DOHH2 (cell line): ENCODE data around the gene C9orf78.
A peak's percentile ranks its signal among the peaks of the same experiment; 100 is the strongest.

Experiments
- H3F3A ChIP-seq: fragments of 200-600 bp; sonication (generic), shearing (Covaris generic); 2 replicates; pipeline ENCODE4 v1.6.0; 2016; ENCODE audit warnings: antibody characterized with exemption, mild to moderate bottlenecking; ENCODE audit not compliant: control insufficient read depth, insufficient read depth
- H3K27ac ChIP-seq: fragments of 200-600 bp; sonication (generic); 2 replicates; pipeline ENCODE4 v1.5.1; 2014; ENCODE audit warnings: low read depth, mild to moderate bottlenecking, low read length, moderate library complexity
- H3K27me3 ChIP-seq: fragments of 200-600 bp; sonication (generic); 2 replicates; pipeline ENCODE4 v1.6.1; 2014; ENCODE audit warnings: mild to moderate bottlenecking, low read length, mixed read lengths; ENCODE audit not compliant: control insufficient read depth
- H3K36me3 ChIP-seq: fragments of 200-600 bp; sonication (generic); 2 replicates; pipeline ENCODE4 v1.6.1; 2014; ENCODE audit warnings: mild to moderate bottlenecking, low read length, moderate library complexity, mixed read lengths; ENCODE audit not compliant: control insufficient read depth
- H3K4me1 ChIP-seq: fragments of 200-600 bp; sonication (generic); 2 replicates; pipeline ENCODE4 v1.6.1; 2014; ENCODE audit warnings: mild to moderate bottlenecking, low read length, mixed read lengths; ENCODE audit not compliant: control insufficient read depth
- H3K4me2 ChIP-seq: fragments of 200-600 bp; sonication (generic); 2 replicates; pipeline ENCODE4 v1.6.0; 2014; ENCODE audit warnings: mild to moderate bottlenecking, low read length, moderate library complexity
- H3K4me3 ChIP-seq: fragments of 200-600 bp; sonication (generic); 2 replicates; pipeline ENCODE4 v1.5.1; 2014; ENCODE audit warnings: mild to moderate bottlenecking, low read length, mixed read lengths
- H3K79me2 ChIP-seq: fragments of 200-600 bp; sonication (generic); 2 replicates; pipeline ENCODE4 v1.6.1; 2014; ENCODE audit warnings: mild to moderate bottlenecking, low read length, mixed read lengths; ENCODE audit not compliant: control insufficient read depth
- H3K9me2 ChIP-seq: fragments of 200-600 bp; sonication (generic); replicated peaks from 2 replicates; pipeline ENCODE4 v1.6.1; 2014; ENCODE audit warnings: mild to moderate bottlenecking, low read length, mixed read lengths; ENCODE audit not compliant: control insufficient read depth
- H3K9me3 ChIP-seq: fragments of 200-600 bp; sonication (generic); 2 replicates; pipeline ENCODE4 v1.6.1; 2014; ENCODE audit warnings: antibody characterized with exemption, low read length, mixed read lengths; ENCODE audit not compliant: control insufficient read depth, insufficient read depth
- H4K20me1 ChIP-seq: fragments of 200-600 bp; sonication (generic); 2 replicates; pipeline ENCODE4 v1.6.0; 2014; ENCODE audit warnings: low read depth, mild to moderate bottlenecking, antibody characterized with exemption, low read length, moderate library complexity; ENCODE audit not compliant: control insufficient read depth, insufficient read depth
- EZH2phosphoT487 ChIP-seq: fragments of 200-600 bp; sonication (generic); IDR thresholded peaks from 2 replicates; pipeline ENCODE4 v1.6.1; 2017; ENCODE audit warnings: borderline replicate concordance, mild to moderate bottlenecking, antibody characterized with exemption, low read length, moderate library complexity, mixed read lengths
- TF ChIP-seq, protein P1 (sequence below): fragments of 200-600 bp; sonication (generic); IDR thresholded peaks from one replicate; pipeline ENCODE4 v1.5.1; 2014; ENCODE audit warnings: antibody characterized with exemption, mild to moderate bottlenecking, low read depth, low read length; ENCODE audit not compliant: poor library complexity, severe bottlenecking

C9orf78 gene

DNA sequence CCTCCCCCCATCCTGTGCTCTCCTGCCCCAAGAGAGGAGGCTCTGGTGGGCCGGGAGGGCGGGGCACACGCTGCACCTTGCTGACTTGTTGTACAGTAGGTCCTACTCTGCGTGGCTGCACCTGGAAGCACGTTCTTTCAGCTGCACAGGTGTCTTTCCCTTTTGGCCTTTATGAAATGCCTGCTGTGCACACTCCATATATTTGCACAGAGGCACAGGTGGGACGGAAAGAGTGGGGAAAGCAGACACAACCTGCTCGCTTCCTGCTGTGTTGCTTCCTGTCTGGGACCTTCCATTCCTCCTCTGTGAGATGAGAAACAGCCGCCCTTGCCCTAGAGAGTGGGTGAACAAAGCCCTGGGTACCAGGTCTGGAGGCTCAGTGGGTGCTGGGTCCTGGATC is 5.0 kb upstream of the C9orf78 start:
- H4K20me1 ChIP-seq = no peaks in the 10 kb centered on the region
- no peaks in the 10 kb centered on the region for H3K9me2 ChIP-seq
- peaks cover 4% of the 10 kb centered on the region; the same call in 1 of the 2 replicates for H3K36me3 ChIP-seq
- no peaks in the 10 kb centered on the region for H3K27me3 ChIP-seq
- H3F3A ChIP-seq = peaks cover 3% of the 10 kb centered on the region; the same call in 1 of the 2 replicates
- H3K79me2 ChIP-seq = peaks cover 23% of the 10 kb centered on the region
- peaks cover 29% of the 10 kb centered on the region for H3K4me1 ChIP-seq
- peak overlapping the region; percentile 28 for H3K4me2 ChIP-seq
- no peak overlapping the region for H3K4me3 ChIP-seq
- no peaks in the 10 kb centered on the region for H3K9me3 ChIP-seq
- no peak for TF ChIP-seq EZH2phosphoT487
- TF ChIP-seq, protein P1, sequence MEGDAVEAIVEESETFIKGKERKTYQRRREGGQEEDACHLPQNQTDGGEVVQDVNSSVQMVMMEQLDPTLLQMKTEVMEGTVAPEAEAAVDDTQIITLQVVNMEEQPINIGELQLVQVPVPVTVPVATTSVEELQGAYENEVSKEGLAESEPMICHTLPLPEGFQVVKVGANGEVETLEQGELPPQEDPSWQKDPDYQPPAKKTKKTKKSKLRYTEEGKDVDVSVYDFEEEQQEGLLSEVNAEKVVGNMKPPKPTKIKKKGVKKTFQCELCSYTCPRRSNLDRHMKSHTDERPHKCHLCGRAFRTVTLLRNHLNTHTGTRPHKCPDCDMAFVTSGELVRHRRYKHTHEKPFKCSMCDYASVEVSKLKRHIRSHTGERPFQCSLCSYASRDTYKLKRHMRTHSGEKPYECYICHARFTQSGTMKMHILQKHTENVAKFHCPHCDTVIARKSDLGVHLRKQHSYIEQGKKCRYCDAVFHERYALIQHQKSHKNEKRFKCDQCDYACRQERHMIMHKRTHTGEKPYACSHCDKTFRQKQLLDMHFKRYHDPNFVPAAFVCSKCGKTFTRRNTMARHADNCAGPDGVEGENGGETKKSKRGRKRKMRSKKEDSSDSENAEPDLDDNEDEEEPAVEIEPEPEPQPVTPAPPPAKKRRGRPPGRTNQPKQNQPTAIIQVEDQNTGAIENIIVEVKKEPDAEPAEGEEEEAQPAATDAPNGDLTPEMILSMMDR = no peak
- H3K27ac ChIP-seq = no peak overlapping the region

DNA sequence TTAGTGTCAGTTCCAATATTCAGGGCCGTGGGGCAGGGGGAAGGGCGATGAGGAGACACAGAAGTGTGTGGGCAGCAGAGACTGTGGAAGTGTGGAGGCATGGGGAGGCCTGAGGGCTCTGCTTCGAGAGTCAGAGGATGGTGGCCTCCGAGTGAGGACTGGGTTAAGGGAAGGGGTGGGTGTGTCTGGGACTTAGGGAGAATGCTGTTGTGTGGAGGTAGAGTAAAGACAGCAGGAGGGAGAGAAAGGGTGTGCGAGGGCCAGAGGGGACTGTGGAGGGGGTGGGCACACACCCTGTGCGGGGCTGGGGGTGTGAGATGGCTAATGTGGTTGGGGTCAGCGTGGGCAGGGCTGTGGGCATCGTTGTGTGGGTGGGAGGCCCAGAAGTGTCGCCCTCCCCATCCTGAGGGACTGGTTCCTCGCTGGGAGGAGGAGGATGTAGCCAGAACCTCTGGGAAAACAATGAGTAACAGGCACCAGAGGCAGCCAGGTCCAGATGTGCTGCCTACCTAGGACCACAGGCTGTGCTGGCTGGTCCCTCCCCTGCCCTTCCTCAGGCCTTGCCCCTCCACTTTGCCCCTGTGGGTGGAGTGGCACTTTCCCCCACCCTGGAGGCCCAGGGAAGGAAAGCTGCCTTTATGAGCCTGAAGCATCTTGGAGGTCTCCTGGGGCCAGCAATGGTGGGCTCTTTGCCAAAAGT is 4.4 kb upstream of the C9orf78 start:
- H4K20me1 ChIP-seq = no peaks in the 10 kb centered on the region
- H3F3A ChIP-seq = peaks cover 3% of the 10 kb centered on the region; the same call in 1 of the 2 replicates
- H3K4me1 ChIP-seq = peaks cover 29% of the 10 kb centered on the region
- no peaks in the 10 kb centered on the region for H3K9me2 ChIP-seq
- peak overlapping the region; percentile 28 for H3K4me2 ChIP-seq
- no peak overlapping the region for H3K4me3 ChIP-seq
- no peaks in the 10 kb centered on the region for H3K27me3 ChIP-seq
- no peaks in the 10 kb centered on the region for H3K9me3 ChIP-seq
- peaks cover 29% of the 10 kb centered on the region for H3K79me2 ChIP-seq
- no peak overlapping the region for H3K27ac ChIP-seq
- H3K36me3 ChIP-seq = peaks cover 7% of the 10 kb centered on the region; the same call in 1 of the 2 replicates
- TF ChIP-seq, protein P1 = no peak
- no peak for TF ChIP-seq EZH2phosphoT487

DNA sequence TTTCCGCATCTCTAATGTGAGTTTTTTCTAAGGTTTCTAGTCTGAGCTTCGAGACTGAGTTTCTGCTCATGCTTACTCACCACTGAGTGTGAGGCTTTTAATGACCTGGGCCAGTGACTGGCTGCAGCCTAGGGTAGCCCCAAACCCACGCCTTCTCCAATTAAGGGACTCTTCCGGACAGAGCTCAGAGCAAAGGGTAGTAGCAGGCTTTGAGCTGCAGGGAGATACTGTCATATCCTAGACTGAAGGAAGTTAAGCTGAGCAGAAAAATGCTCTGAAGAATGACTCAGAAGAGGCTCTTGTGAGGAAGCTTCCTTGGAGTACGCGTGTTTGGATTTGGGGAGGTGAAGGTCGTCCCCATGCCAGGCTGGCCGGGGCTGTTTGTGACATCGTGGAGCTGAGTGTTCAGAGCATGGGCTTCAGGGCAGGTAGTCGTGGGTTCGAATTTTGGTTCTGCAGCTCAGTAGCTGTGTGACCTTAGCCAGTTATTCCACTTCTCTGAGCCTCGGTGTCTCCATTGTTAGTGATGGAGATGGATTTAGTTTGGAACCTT is 3.7 kb upstream of the C9orf78 start:
- no peaks in the 10 kb centered on the region for H3K9me3 ChIP-seq
- H3K36me3 ChIP-seq = peaks cover 7% of the 10 kb centered on the region; the same call in 1 of the 2 replicates
- H3K79me2 ChIP-seq = peaks cover 36% of the 10 kb centered on the region
- H3K27ac ChIP-seq = no peak overlapping the region
- H3K27me3 ChIP-seq = no peaks in the 10 kb centered on the region
- peaks cover 34% of the 10 kb centered on the region for H3K4me1 ChIP-seq
- H4K20me1 ChIP-seq = no peaks in the 10 kb centered on the region
- no peak overlapping the region for H3K4me2 ChIP-seq
- no peak overlapping the region for H3K4me3 ChIP-seq
- H3F3A ChIP-seq = peaks cover 3% of the 10 kb centered on the region; the same call in 1 of the 2 replicates
- no peaks in the 10 kb centered on the region for H3K9me2 ChIP-seq
- no peak for TF ChIP-seq EZH2phosphoT487
- TF ChIP-seq, protein P1 = no peak
